H9 (cell line): ENCODE results near the gene GATAD2B. TPM values are rescaled to one million over a fixed set of nuclear protein-coding genes. Genes with fewer than 3 reads are reported as not detected.

Source experiments
- DNase-seq: peaks from one replicate; pipeline ENCODE4 v3.0.0-alpha.2; 2017
- H2AFZ ChIP-seq: one replicate; pipeline ENCODE4 v1.6.1; 2013; ENCODE audit warnings: mild to moderate bottlenecking, low read length, control low read depth, moderate library complexity
- H2AK5ac ChIP-seq: 2 replicates; pipeline ENCODE4 v1.6.1; 2013; ENCODE audit warnings: low read length, control low read depth, mixed read lengths; ENCODE audit not compliant: insufficient read length
- H2BK120ac ChIP-seq: one replicate; pipeline ENCODE4 v1.6.1; 2013; ENCODE audit warnings: low read depth, mild to moderate bottlenecking, low read length, control low read depth, inconsistent platforms; ENCODE audit not compliant: poor library complexity, severe bottlenecking
- H2BK12ac ChIP-seq: 2 replicates; pipeline ENCODE4 v1.6.1; 2013; ENCODE audit warnings: low read length, control low read depth, mixed read lengths, low read depth; ENCODE audit not compliant: insufficient read length
- H2BK15ac ChIP-seq: 2 replicates; pipeline ENCODE4 v1.6.1; 2013; ENCODE audit warnings: low read depth, low read length, control low read depth
- H2BK20ac ChIP-seq: one replicate; pipeline ENCODE4 v1.6.1; 2013; ENCODE audit warnings: low read depth, mild to moderate bottlenecking, low read length, control low read depth, inconsistent platforms; ENCODE audit not compliant: poor library complexity, severe bottlenecking
- H2BK5ac ChIP-seq: 2 replicates; pipeline ENCODE4 v1.6.1; 2013; ENCODE audit warnings: low read length, control low read depth, mixed read lengths; ENCODE audit not compliant: insufficient read length
- H3K14ac ChIP-seq: 2 replicates; pipeline ENCODE4 v1.6.1; 2013; ENCODE audit warnings: low read length, control low read depth; ENCODE audit not compliant: insufficient read depth
- H3K18ac ChIP-seq: 2 replicates; pipeline ENCODE4 v1.6.1; 2013; ENCODE audit warnings: low read depth, mild to moderate bottlenecking, mixed read lengths, low read length, control low read depth; ENCODE audit not compliant: insufficient read length
- H3K23ac ChIP-seq: 2 replicates; pipeline ENCODE4 v1.6.1; 2013; ENCODE audit warnings: low read length, control low read depth, mixed read lengths, low read depth; ENCODE audit not compliant: insufficient read length
- H3K23me2 ChIP-seq: 2 replicates; pipeline ENCODE4 v1.6.1; 2013; ENCODE audit warnings: low read depth, mild to moderate bottlenecking, mixed read lengths, low read length, control low read depth; ENCODE audit not compliant: insufficient read length, poor library complexity, severe bottlenecking
- H3K27ac ChIP-seq: 2 replicates; pipeline ENCODE4 v1.5.1; 2013; ENCODE audit warnings: low read length, control low read depth, mixed read lengths, low read depth; ENCODE audit not compliant: insufficient read length
- H3K27me3 ChIP-seq: 2 replicates; pipeline ENCODE4 v1.6.1; 2013; ENCODE audit warnings: low read length, control low read depth, inconsistent platforms; ENCODE audit not compliant: insufficient read depth
- H3K4ac ChIP-seq: 2 replicates; pipeline ENCODE4 v1.6.1; 2013; ENCODE audit warnings: low read depth, mild to moderate bottlenecking, control low read depth, inconsistent platforms, low read length, moderate library complexity
- H3K4me1 ChIP-seq: 2 replicates; pipeline ENCODE4 v1.6.1; 2013; ENCODE audit warnings: low read length, control low read depth, inconsistent platforms; ENCODE audit not compliant: insufficient read depth
- H3K4me2 ChIP-seq: 2 replicates; pipeline ENCODE4 v1.6.1; 2013; ENCODE audit warnings: low read length, control low read depth, mixed read lengths; ENCODE audit not compliant: insufficient read length, insufficient read depth
- H3K56ac ChIP-seq: 2 replicates; pipeline ENCODE4 v1.6.1; 2013; ENCODE audit warnings: low read depth, mild to moderate bottlenecking, mixed read lengths, low read length, control low read depth; ENCODE audit not compliant: insufficient read length
- H3K79me1 ChIP-seq: 2 replicates; pipeline ENCODE4 v1.6.1; 2013; ENCODE audit warnings: low read depth, mild to moderate bottlenecking, moderate library complexity, low read length, control low read depth, inconsistent platforms; ENCODE audit not compliant: insufficient read depth, poor library complexity, severe bottlenecking
- H3K79me2 ChIP-seq: 2 replicates; pipeline ENCODE4 v1.6.1; 2013; ENCODE audit warnings: low read length, control low read depth, inconsistent platforms; ENCODE audit not compliant: insufficient read depth
- H3K9ac ChIP-seq: 2 replicates; pipeline ENCODE4 v1.6.1; 2013; ENCODE audit warnings: low read length, control low read depth, mixed read lengths; ENCODE audit not compliant: insufficient read length; ENCODE audit errors: extremely low read depth
- H3K9me3 ChIP-seq: one replicate; pipeline ENCODE4 v1.6.1; 2013; ENCODE audit warnings: low read depth, low read length, inconsistent platforms; ENCODE audit not compliant: control insufficient read depth
- H3T11ph ChIP-seq: one replicate; pipeline ENCODE4 v1.6.1; 2013; ENCODE audit warnings: mild to moderate bottlenecking, low read length, control low read depth, inconsistent platforms
- H4K20me1 ChIP-seq: one replicate; pipeline ENCODE4 v1.6.1; 2013; ENCODE audit not compliant: control insufficient read depth, insufficient read length, insufficient read depth
- H4K5ac ChIP-seq: 2 replicates; pipeline ENCODE4 v1.6.1; 2013; ENCODE audit warnings: low read depth, mild to moderate bottlenecking, mixed read lengths, low read length, control low read depth; ENCODE audit not compliant: insufficient read length
- H4K8ac ChIP-seq: replicated peaks from 2 replicates; pipeline ENCODE4 v1.6.1; 2013; ENCODE audit warnings: low read length, control low read depth, mixed read lengths, low read depth; ENCODE audit not compliant: insufficient read length
- H4K91ac ChIP-seq: 2 replicates; pipeline ENCODE4 v1.6.1; 2013; ENCODE audit warnings: low read depth, mild to moderate bottlenecking, moderate library complexity, mixed read lengths, low read length, control low read depth; ENCODE audit not compliant: insufficient read length
- H3K27ac Mint-ChIP-seq, 3 experiments: 2 replicates in 2 of 3; 3 replicates in 1 of 3; pipeline ENCODE4 v1.8.0; 2020 to 2021; ENCODE audit warnings: mixed read lengths in 3 of 3, mild to moderate bottlenecking in 1 of 3, moderate library complexity in 1 of 3
- H3K27me3 Mint-ChIP-seq: 2 replicates; pipeline ENCODE4 v1.8.0; 2021; ENCODE audit warnings: low read depth, mild to moderate bottlenecking, moderate library complexity, mixed read lengths
- H3K36me3 Mint-ChIP-seq, 3 experiments: 2 replicates in 2 of 3; 3 replicates in 1 of 3; pipeline ENCODE4 v1.8.0; 2020 to 2021; ENCODE audit warnings: low read depth in 3 of 3, mixed read lengths in 3 of 3; ENCODE audit not compliant: insufficient read depth in 1 of 3
- H3K4me1 Mint-ChIP-seq, 2 experiments: 2 replicates each; pipeline ENCODE4 v1.8.0; 2020; ENCODE audit warnings: mixed read lengths in 2 of 2
- H3K4me3 Mint-ChIP-seq, 2 experiments: 2 replicates in 1 of 2; 3 replicates in 1 of 2; pipeline ENCODE4 v1.8.0; 2020 to 2021; ENCODE audit warnings: mild to moderate bottlenecking in 2 of 2, mixed read lengths in 2 of 2, moderate library complexity in 1 of 2
- H3K9me3 Mint-ChIP-seq, 2 experiments: 2 replicates in 1 of 2; 3 replicates in 1 of 2; pipeline ENCODE4 v1.8.0; 2020; ENCODE audit warnings: mild to moderate bottlenecking in 2 of 2, mixed read lengths in 2 of 2, moderate library complexity in 1 of 2
- WGBS: extraction: QIAGEN DNeasy Blood & Tissue Kit; methylation state at CpG from one replicate; pipeline ENCODE4 v1.1.7; 2013; ENCODE audit warnings: missing lambda C conversion rate, low lambda C conversion rate, mixed read lengths; ENCODE audit not compliant: insufficient read length; ENCODE audit errors: extremely low coverage; 5-methylcytosine and 5-hydroxymethylcytosine counted together
- total RNA-seq: library from RNA; stranded (reverse); gene quantifications from 2 replicates; pipeline ENCODE4 v1.2.1, GENCODE V29; 2021
- TF ChIP-seq, protein P1 (sequence below): fragments of 200-600 bp; sonication (generic); conservative IDR thresholded peaks from 3 replicates; pipeline ENCODE4 v1.8.0; 2021; ENCODE audit warnings: antibody characterized with exemption, mild to moderate bottlenecking

GATAD2B gene
- total RNA-seq, 1 experiment from 2014 or later, result 44.1 TPM

DNA sequence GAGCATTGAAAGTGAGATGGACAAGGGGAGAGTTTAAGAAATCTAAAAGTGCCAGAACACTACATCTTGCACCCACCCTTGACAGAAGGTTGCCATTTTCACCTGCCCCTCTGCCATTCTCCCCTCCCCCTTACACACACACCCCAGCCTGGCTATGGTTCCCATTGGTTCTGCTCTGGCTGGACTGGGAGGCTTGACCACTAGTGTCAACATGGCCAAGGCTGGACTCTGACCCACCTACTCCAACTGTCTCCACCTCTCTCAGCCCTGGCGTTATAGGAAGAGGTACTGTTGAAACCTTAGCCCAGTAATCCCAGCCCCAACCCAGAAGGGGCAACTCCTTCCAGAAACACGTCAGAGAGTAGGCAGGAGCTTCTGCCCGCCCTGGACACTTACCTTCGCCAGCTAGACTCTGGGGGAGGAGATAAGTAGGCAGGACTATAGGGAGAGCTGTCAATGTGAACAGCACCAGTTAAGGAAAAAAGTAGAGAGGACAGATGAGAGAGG, 31.1 kb upstream of the GATAD2B start:
- Histone ChIP-seq H4K8ac (no peak overlapping the region), H3K18ac (no peak overlapping the region), H3K27me3 (no peaks in the 10 kb centered on the region), H2AK5ac (no peak overlapping the region), H3K4me1 (no peaks in the 10 kb centered on the region), H3K56ac (no peak overlapping the region), H3K27ac (no peak overlapping the region), H4K20me1 (peaks cover 2% of the 10 kb centered on the region), H4K91ac (no peak overlapping the region), H2BK5ac (no peak overlapping the region), H3K79me2 (peaks cover 28% of the 10 kb centered on the region), H2BK20ac (no peak overlapping the region), H3K4me2 (no peak overlapping the region), H4K5ac (no peak overlapping the region), H2BK120ac (no peak overlapping the region), H3K79me1 (peaks cover 13% of the 10 kb centered on the region), H3K4ac (no peak overlapping the region), H3K23me2 (peaks cover 6% of the 10 kb centered on the region), H2BK15ac (no peak overlapping the region), H2BK12ac (no peak overlapping the region), H3K9me3 (no peaks in the 10 kb centered on the region), H3K23ac (no peak overlapping the region), H3K14ac (no peak overlapping the region), H3T11ph (no peak overlapping the region), H3K9ac (no peak overlapping the region), H2AFZ (no peak overlapping the region)
- Mint-ChIP-seq H3K4me1 (peaks cover 15% of the 10 kb centered on the region in 2 experiments), H3K9me3 (no peaks in the 10 kb centered on the region), H3K27me3 (no peaks in the 10 kb centered on the region), H3K36me3 (peaks cover 20 to 48% (median 30%) of the 10 kb centered on the region in 3 experiments; a peak in 6 of 7 replicates), H3K27ac (peak overlapping the region in 2 of 3 experiments; percentile 9 to 50; a peak in 4 of 7 replicates), H3K4me3 (no peak overlapping the region; a peak in 1 of 5 replicates)
- WGBS, result no CpG with 5 or more reads among the region's 4 CpGs
- TF ChIP-seq, protein P1, sequence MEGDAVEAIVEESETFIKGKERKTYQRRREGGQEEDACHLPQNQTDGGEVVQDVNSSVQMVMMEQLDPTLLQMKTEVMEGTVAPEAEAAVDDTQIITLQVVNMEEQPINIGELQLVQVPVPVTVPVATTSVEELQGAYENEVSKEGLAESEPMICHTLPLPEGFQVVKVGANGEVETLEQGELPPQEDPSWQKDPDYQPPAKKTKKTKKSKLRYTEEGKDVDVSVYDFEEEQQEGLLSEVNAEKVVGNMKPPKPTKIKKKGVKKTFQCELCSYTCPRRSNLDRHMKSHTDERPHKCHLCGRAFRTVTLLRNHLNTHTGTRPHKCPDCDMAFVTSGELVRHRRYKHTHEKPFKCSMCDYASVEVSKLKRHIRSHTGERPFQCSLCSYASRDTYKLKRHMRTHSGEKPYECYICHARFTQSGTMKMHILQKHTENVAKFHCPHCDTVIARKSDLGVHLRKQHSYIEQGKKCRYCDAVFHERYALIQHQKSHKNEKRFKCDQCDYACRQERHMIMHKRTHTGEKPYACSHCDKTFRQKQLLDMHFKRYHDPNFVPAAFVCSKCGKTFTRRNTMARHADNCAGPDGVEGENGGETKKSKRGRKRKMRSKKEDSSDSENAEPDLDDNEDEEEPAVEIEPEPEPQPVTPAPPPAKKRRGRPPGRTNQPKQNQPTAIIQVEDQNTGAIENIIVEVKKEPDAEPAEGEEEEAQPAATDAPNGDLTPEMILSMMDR, result no peak
- DNase-seq, result no peak
